GM11168 (cell line): ENCODE measurements around the gene EXT2.

Source experiments
- in situ Hi-C: fragments of 300-500 bp; cut with MboI; formaldehyde crosslinking; loops from one replicate; pipeline ENCODE4 v1.12.0; 2022; ENCODE audit warnings: low sequenced_read_pairs; ENCODE audit not compliant: unreplicated experiment

Gene EXT2

GRCh38 chr11:44226490-44226889 is 131.0 kb downstream of the EXT2 start:
- in situ Hi-C loops = no loop called here

GRCh38 chr11:44226945-44227344 is 131.5 kb downstream of the EXT2 start:
- in situ Hi-C loops = no loop called here

GRCh38 chr11:44228379-44228778 is 132.9 kb downstream of the EXT2 start:
- in situ Hi-C loops = no loop called here

- in situ Hi-C loops = no loop called here
Measured at GRCh38 chr11:44229098-44229497, 133.6 kb downstream of the EXT2 start.

GRCh38 chr11:44229624-44230023 is 134.1 kb downstream of the EXT2 start:
- in situ Hi-C loops = no loop called here

GRCh38 chr11:44235765-44236201 is 140.3 kb downstream of the EXT2 start:
- in situ Hi-C loops = no loop called here

GRCh38 chr11:44236296-44236695 is 140.8 kb downstream of the EXT2 start:
- in situ Hi-C loops = no loop called here

- in situ Hi-C loops = no loop called here
Measured at GRCh38 chr11:44237156-44237555, 141.7 kb downstream of the EXT2 start.

GRCh38 chr11:44241851-44242250 is 146.4 kb downstream of the EXT2 start:
- in situ Hi-C loops = no loop called here

- in situ Hi-C loops = no loop called here
Measured at GRCh38 chr11:44243086-44243485, 147.6 kb downstream of the EXT2 start.

GRCh38 chr11:44243595-44244343 is 148.3 kb downstream of the EXT2 start:
- in situ Hi-C loops = no loop called here

- in situ Hi-C loops = no loop called here
Measured at GRCh38 chr11:44244639-44245310, 149.3 kb downstream of the EXT2 start.

- in situ Hi-C loops = no loop called here
Measured at GRCh38 chr11:44246726-44247125, 151.2 kb downstream of the EXT2 start.

GRCh38 chr11:44247508-44247907 is 152.0 kb downstream of the EXT2 start:
- in situ Hi-C loops = no loop called here

- in situ Hi-C loops = no loop called here
Measured at GRCh38 chr11:44248109-44248508, 152.6 kb downstream of the EXT2 start.

GRCh38 chr11:44250421-44250820 is 154.9 kb downstream of the EXT2 start:
- in situ Hi-C loops = no loop called here

- in situ Hi-C loops = no loop called here
Measured at GRCh38 chr11:44252999-44253602, 157.6 kb downstream of the EXT2 start.

GRCh38 chr11:44255406-44256071 is 160.1 kb downstream of the EXT2 start:
- in situ Hi-C loops = no loop called here

- in situ Hi-C loops = no loop called here
Measured at GRCh38 chr11:44256673-44257291, 161.3 kb downstream of the EXT2 start.
